IMR-90 (cell line): ENCODE results near the gene PI16. TPM values are rescaled to one million over a fixed set of nuclear protein-coding genes. Genes with fewer than 3 reads are reported as not detected.

Experiments
- ATAC-seq: fragments of 200-7000 bp; cut with Tn5 transposase; 2 replicates; pipeline ENCODE4 v1.9.1; 2020; ENCODE audit warnings: low read depth, mild to moderate bottlenecking, moderate library complexity
- BruUV-seq: library from RNA; stranded (reverse); fragments of 400-500 nt; replicated peaks from 2 replicates; lab custom pipeline; 2021; lab: Mats Ljungman, UMichigan
- CTCF ChIA-PET: fragments of 300-600 bp; formaldehyde crosslinking; extraction: SDS; loops from one replicate; lab custom pipeline; 2021; ENCODE audit warnings: antibody characterized with exemption; lab: Yijun Ruan, JAX
- POLR2A ChIA-PET: fragments of 300-600 bp; sonication (Branson Sonifier 250); formaldehyde crosslinking; loops from one replicate; lab custom pipeline; 2022; ENCODE audit warnings: antibody characterized with exemption; ENCODE audit not compliant: unreplicated experiment; lab: Charles Lee
- DNase-seq: peaks from one replicate; pipeline ENCODE4 v3.0.0; 2013
- H2AFZ ChIP-seq: replicated peaks from 2 replicates; pipeline ENCODE3; 2013; ENCODE audit warnings: low read length, mild to moderate bottlenecking; ENCODE audit not compliant: poor library complexity
- H2AK5ac ChIP-seq: 2 replicates; pipeline ENCODE4 v1.6.1; 2013; ENCODE audit warnings: low read depth, low read length, inconsistent platforms
- H2AK9ac ChIP-seq: replicated peaks from 2 replicates; pipeline ENCODE3; 2013; ENCODE audit warnings: mild to moderate bottlenecking, low read depth, low read length, moderate library complexity; ENCODE audit not compliant: poor library complexity
- H2BK120ac ChIP-seq: 2 replicates; pipeline ENCODE4 v1.6.1; 2013; ENCODE audit warnings: low read depth, low read length, inconsistent platforms
- H2BK15ac ChIP-seq: 3 replicates; pipeline ENCODE4 v1.6.1; 2013; ENCODE audit warnings: low read depth, low read length, inconsistent platforms
- H2BK20ac ChIP-seq: 2 replicates; pipeline ENCODE4 v1.6.1; 2013; ENCODE audit warnings: low read depth, mild to moderate bottlenecking, inconsistent platforms, low read length, moderate library complexity
- H2BK5ac ChIP-seq: 2 replicates; pipeline ENCODE4 v1.6.1; 2013; ENCODE audit warnings: mild to moderate bottlenecking, low read depth, low read length, inconsistent platforms; ENCODE audit not compliant: poor library complexity, severe bottlenecking
- H3K14ac ChIP-seq: replicated peaks from 2 replicates; pipeline ENCODE4 v1.6.1; 2013; ENCODE audit warnings: low read depth, low read length, inconsistent platforms
- H3K18ac ChIP-seq: 2 replicates; pipeline ENCODE4 v1.6.1; 2013; ENCODE audit warnings: low read depth, low read length, control low read depth
- H3K23ac ChIP-seq: 2 replicates; pipeline ENCODE4 v1.6.1; 2013; ENCODE audit warnings: low read depth, low read length, inconsistent platforms
- H3K27ac ChIP-seq: 2 replicates; pipeline ENCODE4 v1.5.1; 2013; ENCODE audit warnings: mild to moderate bottlenecking, control low read depth, low read length; ENCODE audit not compliant: insufficient read depth
- H3K27me3 ChIP-seq: 2 replicates; pipeline ENCODE4 v1.6.1; 2013; ENCODE audit warnings: low read length; ENCODE audit not compliant: control insufficient read depth, insufficient read depth
- H3K36me3 ChIP-seq: 2 replicates; pipeline ENCODE4 v1.6.1; 2013; ENCODE audit warnings: low read length, mixed read lengths; ENCODE audit not compliant: control insufficient read depth, insufficient read depth
- H3K4ac ChIP-seq: 2 replicates; pipeline ENCODE4 v1.6.1; 2013; ENCODE audit warnings: low read depth, low read length, inconsistent platforms
- H3K4me1 ChIP-seq: 2 replicates; pipeline ENCODE4 v1.6.1; 2013; ENCODE audit warnings: low read length, mixed read lengths; ENCODE audit not compliant: control insufficient read depth, insufficient read depth
- H3K4me2 ChIP-seq: 2 replicates; pipeline ENCODE4 v1.6.1; 2013; ENCODE audit warnings: low read depth, mild to moderate bottlenecking, control low read depth, low read length, moderate library complexity
- H3K4me3 ChIP-seq: 2 replicates; pipeline ENCODE4 v1.5.1; 2013; ENCODE audit warnings: low read depth, mild to moderate bottlenecking, control low read depth, low read length, moderate library complexity; ENCODE audit not compliant: insufficient read depth
- H3K56ac ChIP-seq: 2 replicates; pipeline ENCODE4 v1.6.1; 2013; ENCODE audit warnings: low read length, inconsistent platforms; ENCODE audit not compliant: insufficient read depth; ENCODE audit errors: extremely low read depth
- H3K79me1 ChIP-seq, 2 experiments: 2 replicates each; pipeline ENCODE4 v1.6.1; 2013; ENCODE audit warnings: low read length in 2 of 2, inconsistent platforms in 1 of 2, low read depth in 1 of 2
- H3K9ac ChIP-seq: 2 replicates; pipeline ENCODE4 v1.6.1; 2013; ENCODE audit warnings: low read depth, low read length, control low read depth
- H3K9me1 ChIP-seq: 2 replicates; pipeline ENCODE4 v1.6.1; 2013; ENCODE audit warnings: low read length, inconsistent platforms; ENCODE audit not compliant: insufficient read depth
- H3K9me3 ChIP-seq: 2 replicates; pipeline ENCODE4 v1.6.1; 2013; ENCODE audit warnings: low read length; ENCODE audit not compliant: control insufficient read depth, insufficient read depth
- H4K20me1 ChIP-seq: 2 replicates; pipeline ENCODE4 v1.6.1; 2013; ENCODE audit warnings: low read length, inconsistent platforms; ENCODE audit not compliant: insufficient read depth
- H4K5ac ChIP-seq: 2 replicates; pipeline ENCODE4 v1.6.1; 2013; ENCODE audit warnings: mild to moderate bottlenecking, low read depth, low read length, control low read depth
- H4K8ac ChIP-seq, 2 experiments: 2 replicates each; pipeline ENCODE4 v1.6.1; 2013; ENCODE audit warnings: low read depth in 2 of 2, low read length in 2 of 2, control low read depth in 1 of 2, inconsistent platforms in 1 of 2
- H4K91ac ChIP-seq: 2 replicates; pipeline ENCODE4 v1.6.1; 2013; ENCODE audit warnings: low read depth, low read length, inconsistent platforms; ENCODE audit not compliant: insufficient read depth
- MAFK ChIP-seq: IDR thresholded peaks from 2 replicates; pipeline ENCODE4 v1.6.1; 2012; ENCODE audit warnings: low read depth, low read length, improper control_type of control experiment
- MAZ ChIP-seq: IDR thresholded peaks from 2 replicates; pipeline ENCODE4 v1.6.1; 2012; ENCODE audit warnings: low read depth, mild to moderate bottlenecking, low read length, improper control_type of control experiment, moderate library complexity, borderline replicate concordance
- MXI1 ChIP-seq: IDR thresholded peaks from 2 replicates; pipeline ENCODE4 v1.6.1; 2012; ENCODE audit warnings: low read depth, mild to moderate bottlenecking, low read length, moderate library complexity, borderline replicate concordance
- NFE2L2 ChIP-seq: fragments of 150-350 bp; IDR thresholded peaks from 2 replicates; pipeline ENCODE4 v1.6.1; 2016; ENCODE audit warnings: low read depth, mild to moderate bottlenecking, low read length
- POLR2A ChIP-seq: IDR thresholded peaks from 2 replicates; pipeline ENCODE4 v1.6.1; 2012; ENCODE audit warnings: mild to moderate bottlenecking, low read depth, low read length
- RAD21 ChIP-seq: IDR thresholded peaks from 2 replicates; pipeline ENCODE4 v1.6.1; 2012; ENCODE audit warnings: low read length, improper control_type of control experiment
- RCOR1 ChIP-seq: IDR thresholded peaks from 2 replicates; pipeline ENCODE4 v1.6.1; 2012; ENCODE audit warnings: mild to moderate bottlenecking, low read length, improper control_type of control experiment; ENCODE audit not compliant: insufficient replicate concordance
- SMC3 ChIP-seq: fragments of 150-350 bp; IDR thresholded peaks from 2 replicates; pipeline ENCODE4 v1.6.1; 2016; ENCODE audit warnings: low read depth, mild to moderate bottlenecking, antibody characterized with exemption, low read length, moderate library complexity
- WGBS, 2 experiments: methylation state at CpG; one replicate each; pipeline versions ENCODE4 v1.1.5 to v1.1.7; 2013; ENCODE audit warnings: missing lambda C conversion rate in 2 of 2; ENCODE audit not compliant: insufficient read length in 1 of 2; ENCODE audit errors: extremely low coverage in 2 of 2; 5-methylcytosine and 5-hydroxymethylcytosine counted together
- dilution Hi-C: fragments of 300-500 bp; cut with HindIII; formaldehyde crosslinking; loops from one replicate; pipeline ENCODE4 v1.14.3; 2018; ENCODE audit warnings: low sequenced_read_pairs; ENCODE audit not compliant: unreplicated experiment
- in situ Hi-C: fragments of 300-500 bp; cut with MboI; formaldehyde crosslinking; loops from 3 replicates; pipeline ENCODE4 v1.14.3; 2019; ENCODE audit warnings: low sequenced_read_pairs, inconsistent platforms, mixed read lengths
- intact Hi-C: fragments of 100-400 bp; cut with micrococcal nuclease; formaldehyde crosslinking; loops from 2 replicates; pipeline ENCODE4 v1.10.0; 2022
- polyA plus RNA-seq, 3 experiments: library from polyadenylated mRNA; depleted of rRNA; stranded (reverse); fragments of >200 nt; gene quantifications; 2 replicates each; pipeline ENCODE4 v1.2.3, GENCODE V29; 2012; ENCODE audit warnings: low replicate concordance in 1 of 3
- total RNA-seq: library from RNA; depleted of rRNA; stranded (reverse); fragments of >200 nt; gene quantifications from 2 replicates; pipeline ENCODE4 v1.2.3, GENCODE V29; 2012

The PI16 gene
- total and polyA plus RNA-seq, 2 of the 4 experiments (the other 2 are of a cell fraction): 0.21 TPM; not detected in 1

- peaks cover 51% of the 10 kb centered on the region for H3K36me3 ChIP-seq
- H3K9me3 ChIP-seq: no peaks in the 10 kb centered on the region
- in situ Hi-C loops: loop anchor here (10.0 kb wide), 1 partner anchor 95 kb away; the partner anchor contains the start of gene C6orf89
- no peak overlapping the region for H3K27ac ChIP-seq
- peaks cover 22% of the 10 kb centered on the region for H3K9me1 ChIP-seq
- no peak overlapping the region for H2BK15ac ChIP-seq
- no peak overlapping the region for H3K14ac ChIP-seq
- H3K79me1 ChIP-seq: peaks cover 35 to 89% of the 10 kb centered on the region in 2 experiments
- no peak overlapping the region for H4K5ac ChIP-seq
- 73% methylated on average over 6 of the region's 6 CpGs; no CpG with 5 or more reads in 1 of the 2 experiments for WGBS, 2 experiments
- intact Hi-C loops: no loop called here
- dilution Hi-C loops: no loop called here
- no peak overlapping the region for H2AK9ac ChIP-seq
- no peak overlapping the region for H2BK120ac ChIP-seq
- CTCF ChIA-PET: no interaction called here
- peaks cover 87% of the 10 kb centered on the region for H4K20me1 ChIP-seq
- H3K27me3 ChIP-seq: no peaks in the 10 kb centered on the region
- POLR2A ChIA-PET: no interaction called here
- ATAC-seq (no peak), DNase-seq (no peak)
- H3K56ac ChIP-seq: no peak overlapping the region
- no peak overlapping the region for H3K18ac ChIP-seq
- H2AFZ ChIP-seq: no peak overlapping the region
- no peak overlapping the region for H3K9ac ChIP-seq
- no peak overlapping the region for H3K4ac ChIP-seq
- no peak overlapping the region for H4K91ac ChIP-seq
- no TSS peak for BruUV-seq
- H2AK5ac ChIP-seq: no peak overlapping the region
- TF ChIP-seq MXI1 (no peak), MAZ (no peak), NFE2L2 (no peak), SMC3 (no peak), MAFK (no peak), RCOR1 (no peak), POLR2A (no peak), RAD21 (no peak)
- H2BK5ac ChIP-seq: no peak overlapping the region
- no peak overlapping the region for H2BK20ac ChIP-seq
- H4K8ac ChIP-seq: no peak overlapping the region
- H3K4me3 ChIP-seq: no peak overlapping the region
- peaks cover 13% of the 10 kb centered on the region for H3K4me1 ChIP-seq
- no peak overlapping the region for H3K4me2 ChIP-seq
- no peak overlapping the region for H3K23ac ChIP-seq
These were observed 25.6 kb downstream of the PI16 start for GRCh38 chr6:36980129-36980528.
